HUES64 (cell line): ENCODE data around the gene TRUB2.

Experiments used
- H3K27ac ChIP-seq: 2 replicates; pipeline ENCODE4 v1.7.0; 2013; ENCODE audit warnings: low read depth, low read length, inconsistent platforms
- H3K27me3 ChIP-seq: 2 replicates; pipeline ENCODE4 v1.6.1; 2013; ENCODE audit warnings: mild to moderate bottlenecking, low read length; ENCODE audit not compliant: insufficient read depth
- H3K36me3 ChIP-seq: 2 replicates; pipeline ENCODE4 v1.6.1; 2013; ENCODE audit warnings: mild to moderate bottlenecking, low read length; ENCODE audit not compliant: insufficient read depth
- H3K4me1 ChIP-seq: 2 replicates; pipeline ENCODE4 v1.6.1; 2013; ENCODE audit warnings: mild to moderate bottlenecking, low read length, moderate library complexity; ENCODE audit not compliant: insufficient read depth
- H3K4me3 ChIP-seq: 2 replicates; pipeline ENCODE4 v1.5.1; 2013; ENCODE audit warnings: mild to moderate bottlenecking, low read length, moderate library complexity
- H3K9ac ChIP-seq: 2 replicates; pipeline ENCODE4 v1.6.1; 2013; ENCODE audit warnings: mild to moderate bottlenecking, low read depth, low read length
- H3K9me3 ChIP-seq: 2 replicates; pipeline ENCODE4 v1.6.1; 2013; ENCODE audit warnings: low read depth, low read length; ENCODE audit not compliant: insufficient read depth
- WGBS: fragments of 150-250, 120-280 bp; methylation state at CpG from one replicate; pipeline ENCODE4 v1.1.7; 2013; ENCODE audit warnings: missing lambda C conversion rate; 5-methylcytosine and 5-hydroxymethylcytosine counted together

Gene TRUB2

GRCh38 chr9:128276574-128277270 lies 45.5 kb downstream of the TRUB2 start:
- Histone ChIP-seq H3K4me3 (peak overlapping the region; percentile 72), H3K27me3 (no peaks in the 10 kb centered on the region), H3K27ac (peak overlapping the region; percentile 67), H3K36me3 (peaks cover 17% of the 10 kb centered on the region), H3K9me3 (no peaks in the 10 kb centered on the region), H3K4me1 (no peaks in the 10 kb centered on the region), H3K9ac (peak overlapping the region; percentile 76)
- 11% methylated on average over 23 of the region's 23 CpGs for WGBS

GRCh38 chr9:128276008-128276573 lies 46.2 kb downstream of the TRUB2 start, which contains the start of gene SWI5:
Gene SWI5 (plus strand): TSS chr9:128276276.
- no peaks in the 10 kb centered on the region for H3K4me1 ChIP-seq

GRCh38 chr9:128275198-128276007 lies 46.8 kb downstream of the TRUB2 start, which contains the start of gene GOLGA2:
Gene GOLGA2 (minus strand): TSS chr9:128276007. CDS start chr9:128275976, 31 bp downstream.
- Histone ChIP-seq H3K27me3 (no peaks in the 10 kb centered on the region), H3K9me3 (no peaks in the 10 kb centered on the region), H3K4me3 (peak within 1 kb of the TSS; percentile 72), H3K36me3 (peaks cover 25% of the 10 kb centered on the region), H3K9ac (peak within 1 kb of the TSS; percentile 81), H3K27ac (peak within 1 kb of the TSS; percentile 91), H3K4me1 (no peaks in the 10 kb centered on the region)
- under 1% methylated on average over 57 of the region's 57 CpGs for WGBS

More at GRCh38 chr9:128276008-128276573, 46.2 kb downstream of the TRUB2 start, which contains the start of gene SWI5:
- WGBS, result under 1% methylated on average over 38 of the region's 38 CpGs
- Histone ChIP-seq H3K4me3 (peak within 1 kb of the TSS; percentile 72), H3K9me3 (no peaks in the 10 kb centered on the region), H3K36me3 (peaks cover 23% of the 10 kb centered on the region), H3K27me3 (no peaks in the 10 kb centered on the region), H3K9ac (peak within 1 kb of the TSS; percentile 81), H3K27ac (peak within 1 kb of the TSS; percentile 91)

- Histone ChIP-seq H3K9me3 (no peaks in the 10 kb centered on the region), H3K27ac (no peak overlapping the region), H3K4me1 (no peaks in the 10 kb centered on the region), H3K9ac (no peak overlapping the region), H3K4me3 (no peak overlapping the region), H3K27me3 (no peaks in the 10 kb centered on the region), H3K36me3 (peaks cover 25% of the 10 kb centered on the region)
- 87% methylated on average over 8 of the region's 8 CpGs for WGBS
Observed at GRCh38 chr9:128274245-128274644, 48.0 kb downstream of the TRUB2 start.

GRCh38 chr9:128271512-128271911 lies 50.7 kb downstream of the TRUB2 start:
- H3K36me3 ChIP-seq, result peaks cover 41% of the 10 kb centered on the region
- no peaks in the 10 kb centered on the region for H3K9me3 ChIP-seq
- H3K27me3 ChIP-seq, result no peaks in the 10 kb centered on the region
- H3K27ac ChIP-seq, result no peak overlapping the region
- no peaks in the 10 kb centered on the region for H3K4me1 ChIP-seq
- no peak overlapping the region for H3K4me3 ChIP-seq
- WGBS, result 94% methylated on average over 5 of the region's 5 CpGs
- no peak overlapping the region for H3K9ac ChIP-seq

- no peak overlapping the region for H3K4me3 ChIP-seq
- H3K4me1 ChIP-seq, result no peaks in the 10 kb centered on the region
- peaks cover 42% of the 10 kb centered on the region for H3K36me3 ChIP-seq
- H3K9ac ChIP-seq, result no peak overlapping the region
- H3K9me3 ChIP-seq, result no peaks in the 10 kb centered on the region
- H3K27ac ChIP-seq, result no peak overlapping the region
- no peaks in the 10 kb centered on the region for H3K27me3 ChIP-seq
- WGBS, result 98% methylated on average over 3 of the region's 3 CpGs
Observed at GRCh38 chr9:128271112-128271511, 51.1 kb downstream of the TRUB2 start.

- no peaks in the 10 kb centered on the region for H3K9me3 ChIP-seq
- H3K9ac ChIP-seq, result no peak overlapping the region
- 92% methylated on average over 15 of the region's 15 CpGs for WGBS
- H3K27me3 ChIP-seq, result no peaks in the 10 kb centered on the region
- no peaks in the 10 kb centered on the region for H3K4me1 ChIP-seq
- no peak overlapping the region for H3K4me3 ChIP-seq
- no peak overlapping the region for H3K27ac ChIP-seq
- H3K36me3 ChIP-seq, result peaks cover 47% of the 10 kb centered on the region
Observed at GRCh38 chr9:128266868-128267590, 55.2 kb downstream of the TRUB2 start.

GRCh38 chr9:128265348-128265847 lies 56.8 kb downstream of the TRUB2 start:
- H3K27me3 ChIP-seq, result no peaks in the 10 kb centered on the region
- peaks cover 53% of the 10 kb centered on the region for H3K36me3 ChIP-seq
- no peak overlapping the region for H3K4me3 ChIP-seq
- H3K9ac ChIP-seq, result no peak overlapping the region
- 97% methylated on average over 10 of the region's 10 CpGs for WGBS
- no peak overlapping the region for H3K27ac ChIP-seq
- H3K4me1 ChIP-seq, result no peaks in the 10 kb centered on the region
- no peaks in the 10 kb centered on the region for H3K9me3 ChIP-seq

- no peak overlapping the region for H3K27ac ChIP-seq
- 93% methylated on average over 4 of the region's 4 CpGs for WGBS
- no peaks in the 10 kb centered on the region for H3K4me1 ChIP-seq
- no peak overlapping the region for H3K9ac ChIP-seq
- H3K27me3 ChIP-seq, result no peaks in the 10 kb centered on the region
- H3K4me3 ChIP-seq, result no peak overlapping the region
- H3K9me3 ChIP-seq, result no peaks in the 10 kb centered on the region
- H3K36me3 ChIP-seq, result peaks cover 67% of the 10 kb centered on the region
Observed at GRCh38 chr9:128262687-128263086, 59.6 kb downstream of the TRUB2 start.

- Histone ChIP-seq H3K36me3 (peaks cover 64% of the 10 kb centered on the region), H3K9me3 (no peaks in the 10 kb centered on the region), H3K9ac (no peak overlapping the region), H3K4me1 (no peaks in the 10 kb centered on the region), H3K27me3 (no peaks in the 10 kb centered on the region), H3K4me3 (no peak overlapping the region), H3K27ac (no peak overlapping the region)
- WGBS, result 97% methylated on average over 17 of the region's 17 CpGs
Observed at GRCh38 chr9:128260340-128260739, 61.9 kb downstream of the TRUB2 start.
